HG03039 (cell line): Measurements from ENCODE around the gene OAF.

Experiments
- ATAC-seq: cut with Tn5 transposase; IDR thresholded peaks from one replicate; pipeline ENCODE4 v1.9.1; 2021; ENCODE audit warnings: mild to moderate bottlenecking, moderate library complexity; ENCODE audit not compliant: unreplicated experiment

The OAF gene

DNA sequence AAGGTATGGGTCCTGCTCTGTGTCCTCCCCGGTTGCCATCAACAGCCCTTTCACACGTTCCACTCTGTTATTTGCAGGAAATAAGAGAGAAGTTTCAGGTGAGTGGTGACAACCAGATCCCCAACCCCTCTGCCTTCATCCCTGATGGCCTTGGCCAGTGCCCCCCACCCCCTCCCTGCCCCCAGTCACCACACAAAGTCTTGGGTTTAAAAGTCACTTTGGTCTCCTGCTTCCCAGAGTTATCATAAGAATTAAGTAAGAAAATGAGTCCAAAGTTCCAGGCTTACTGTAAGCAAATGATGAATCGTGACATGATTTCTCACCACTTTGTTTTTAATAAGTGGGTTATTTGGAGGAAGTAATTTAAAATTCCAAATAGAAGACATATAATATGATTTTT is 9.2 kb upstream of the OAF start:
- no peak for ATAC-seq

DNA sequence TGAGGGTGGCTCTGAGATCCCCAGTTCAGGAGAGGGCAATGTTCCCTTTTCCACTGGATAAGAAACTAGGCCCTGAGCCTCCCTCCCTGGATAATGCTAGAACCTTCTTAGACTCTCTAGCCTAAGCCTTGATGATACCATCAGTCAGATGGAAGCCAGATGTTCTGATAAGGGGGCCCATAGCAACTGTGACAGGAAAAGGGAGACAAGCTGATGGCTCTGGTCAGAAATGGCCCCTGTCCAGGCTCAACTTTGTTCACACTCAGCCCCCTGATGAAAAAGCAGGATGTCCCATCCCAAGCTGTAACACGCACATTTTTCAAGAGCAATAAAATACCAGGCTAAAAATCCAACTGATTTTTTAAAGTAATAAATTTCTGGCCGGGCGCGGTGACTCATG is 7.2 kb upstream of the OAF start:
- no peak for ATAC-seq

DNA sequence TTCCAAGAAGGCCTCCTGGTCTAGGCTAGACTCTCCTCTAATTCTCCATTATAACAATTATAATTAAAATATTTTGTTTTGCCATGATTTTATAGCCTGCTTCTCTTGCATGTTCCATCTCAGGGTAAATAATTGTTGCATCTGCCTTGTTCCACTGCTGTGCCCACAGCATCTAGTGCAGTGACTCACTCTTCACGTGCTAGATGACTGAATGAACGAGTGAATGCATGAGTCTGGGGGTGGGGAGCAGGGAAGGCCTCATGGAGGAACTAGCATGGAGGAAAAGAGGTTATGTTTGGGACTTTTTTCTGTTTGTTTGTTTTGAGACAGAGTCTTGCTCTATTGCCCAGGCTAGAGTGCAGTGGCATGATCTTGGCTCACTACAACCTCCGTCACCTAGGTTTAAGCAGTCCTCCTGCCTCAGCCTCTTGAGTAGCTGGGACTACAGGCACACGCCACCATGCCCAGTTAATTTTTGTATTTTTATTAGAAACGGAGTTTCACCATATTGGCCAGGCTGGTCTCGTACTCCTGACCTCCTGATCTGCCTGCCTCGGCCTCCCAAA is 5.2 kb upstream of the OAF start:
- ATAC-seq, result no peak

DNA sequence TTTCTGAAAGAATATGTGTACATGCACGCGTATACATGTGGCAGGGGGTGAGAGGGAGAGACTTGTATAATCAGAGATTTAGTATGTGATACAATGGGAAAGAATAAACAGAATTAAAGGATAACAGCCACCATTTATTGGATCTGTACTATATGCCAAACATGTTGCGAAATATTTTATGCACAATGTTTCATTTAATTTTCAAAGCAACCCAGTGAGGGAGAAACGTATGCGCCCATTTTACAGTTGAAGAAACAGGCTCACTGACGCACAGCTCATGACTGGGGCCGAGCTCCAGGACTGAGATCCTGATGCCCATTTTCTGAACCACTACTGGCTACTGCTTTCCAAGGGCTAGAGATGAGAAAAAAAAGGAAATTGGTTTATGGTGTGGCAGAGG is 3.3 kb upstream of the OAF start:
- ATAC-seq, result no peak

DNA sequence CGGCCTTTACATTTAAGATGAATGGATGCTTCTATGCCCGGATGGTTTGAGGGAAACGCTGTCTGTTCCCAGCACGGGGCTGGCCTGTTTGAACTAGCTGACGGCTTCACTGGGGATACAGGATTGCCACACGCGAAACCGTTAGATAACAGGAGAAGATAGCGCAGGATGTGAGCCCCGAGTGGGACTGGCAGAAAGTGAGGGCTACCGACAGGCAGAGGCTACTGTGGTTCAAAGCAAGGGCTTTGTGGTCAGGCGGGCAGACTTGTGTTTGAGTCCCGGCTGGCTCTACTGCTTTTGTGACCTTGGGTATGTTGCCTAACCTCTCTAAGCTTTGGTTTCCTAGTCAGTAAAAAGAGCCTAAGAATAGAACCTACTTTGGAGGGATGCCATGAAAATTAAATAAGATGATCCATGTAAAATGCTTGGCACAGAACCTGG is 2.8 kb upstream of the OAF start:
- ATAC-seq, result no peak

DNA sequence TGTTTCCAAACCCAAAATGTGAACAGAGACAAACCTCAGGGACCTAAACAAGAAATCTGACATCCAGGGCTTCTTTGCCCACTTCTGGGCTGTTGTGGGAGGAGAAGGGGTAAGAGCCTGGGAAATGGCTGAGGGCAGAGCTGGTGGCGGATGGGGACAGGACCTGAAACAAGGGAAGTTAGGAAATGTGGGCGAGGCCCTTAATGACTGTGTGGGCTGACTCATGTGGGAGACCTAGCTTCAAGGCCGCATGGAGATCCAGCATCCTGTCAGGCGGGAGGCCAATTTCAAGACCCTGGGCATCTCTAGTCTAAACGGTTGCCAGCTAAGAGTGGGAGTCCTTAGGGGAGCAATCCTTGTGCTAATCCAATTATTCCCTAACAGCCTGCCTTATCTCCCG is 2.1 kb upstream of the OAF start:
- no peak for ATAC-seq

DNA sequence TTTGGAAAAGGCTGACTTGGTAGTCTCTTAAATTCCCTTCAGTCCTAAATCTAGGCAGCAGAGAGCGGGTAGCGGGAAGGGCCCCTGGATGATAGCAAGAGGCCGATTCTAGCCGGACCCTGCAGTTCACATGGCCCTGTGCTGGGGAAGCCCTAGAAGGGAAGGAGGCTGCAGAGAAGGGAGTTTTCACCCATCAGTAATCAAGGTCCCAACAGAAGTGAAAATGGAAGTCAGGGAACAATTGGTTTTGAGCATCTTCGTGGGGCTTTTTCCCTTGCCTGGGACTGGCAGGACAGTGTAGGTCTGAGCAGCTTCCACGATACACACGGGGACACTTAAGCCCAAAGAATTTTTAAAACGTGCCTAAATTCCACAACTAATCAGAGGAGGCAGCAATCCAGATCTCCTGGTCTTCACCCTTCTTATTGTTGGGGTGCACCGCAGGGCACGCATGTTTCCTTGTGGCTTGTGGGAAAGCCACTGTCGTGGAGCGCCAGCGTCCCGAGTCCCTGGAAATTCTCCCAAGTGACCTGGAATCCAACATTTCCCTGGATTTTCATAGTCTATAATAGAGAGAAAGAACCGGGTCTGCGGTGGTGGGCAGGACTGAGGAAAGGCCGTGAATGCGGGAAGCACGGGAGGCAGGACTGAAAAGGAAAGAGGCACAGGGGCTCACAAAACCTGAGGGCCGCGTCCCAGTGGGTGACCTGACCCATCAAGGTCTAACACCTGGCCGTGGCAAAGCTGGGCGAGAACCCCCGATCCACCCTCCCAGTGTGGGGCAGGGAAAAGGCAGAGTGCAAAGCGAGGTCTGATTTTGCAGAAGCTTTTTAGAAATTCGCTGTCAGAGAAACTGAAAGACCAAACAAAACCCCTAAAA is 846 bp upstream of the OAF start:
- no peak for ATAC-seq

DNA sequence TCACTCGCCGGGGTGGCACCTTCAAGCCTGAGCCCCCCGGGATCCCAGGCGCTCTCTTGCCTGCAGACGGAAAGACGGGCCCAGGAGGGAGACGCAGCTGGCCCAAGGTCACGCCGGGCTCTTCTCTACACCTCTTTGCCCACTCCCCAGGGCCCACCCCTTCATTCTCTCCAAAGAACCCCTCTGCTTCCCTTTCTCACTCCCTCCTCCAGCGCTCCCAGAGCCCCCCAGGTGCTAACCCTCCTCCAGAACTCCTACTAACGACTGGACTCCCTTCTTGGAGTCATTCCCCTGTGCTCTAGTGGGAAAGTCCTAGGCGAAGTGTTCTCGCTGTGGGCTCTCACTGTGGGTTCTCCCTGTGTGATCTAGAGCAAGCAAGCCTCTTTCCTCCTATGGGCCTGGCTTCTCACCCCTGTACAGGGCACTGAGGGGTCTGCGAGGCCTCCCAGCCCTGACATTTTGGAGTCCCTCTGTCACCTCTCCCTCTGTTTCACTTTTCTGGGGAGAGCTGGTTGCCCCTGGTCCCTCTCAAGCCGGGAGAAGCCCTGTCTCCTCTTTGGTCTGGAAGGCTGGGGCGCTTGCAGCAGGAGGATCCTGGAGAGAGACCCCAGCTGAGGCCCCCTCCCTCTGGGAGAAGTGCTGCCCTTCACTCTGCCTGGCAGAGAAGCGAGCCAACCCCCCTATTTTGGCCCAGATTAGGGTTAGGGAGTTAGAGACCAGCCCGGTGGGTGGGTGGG is 858 bp downstream of the OAF start:
- no peak for ATAC-seq

DNA sequence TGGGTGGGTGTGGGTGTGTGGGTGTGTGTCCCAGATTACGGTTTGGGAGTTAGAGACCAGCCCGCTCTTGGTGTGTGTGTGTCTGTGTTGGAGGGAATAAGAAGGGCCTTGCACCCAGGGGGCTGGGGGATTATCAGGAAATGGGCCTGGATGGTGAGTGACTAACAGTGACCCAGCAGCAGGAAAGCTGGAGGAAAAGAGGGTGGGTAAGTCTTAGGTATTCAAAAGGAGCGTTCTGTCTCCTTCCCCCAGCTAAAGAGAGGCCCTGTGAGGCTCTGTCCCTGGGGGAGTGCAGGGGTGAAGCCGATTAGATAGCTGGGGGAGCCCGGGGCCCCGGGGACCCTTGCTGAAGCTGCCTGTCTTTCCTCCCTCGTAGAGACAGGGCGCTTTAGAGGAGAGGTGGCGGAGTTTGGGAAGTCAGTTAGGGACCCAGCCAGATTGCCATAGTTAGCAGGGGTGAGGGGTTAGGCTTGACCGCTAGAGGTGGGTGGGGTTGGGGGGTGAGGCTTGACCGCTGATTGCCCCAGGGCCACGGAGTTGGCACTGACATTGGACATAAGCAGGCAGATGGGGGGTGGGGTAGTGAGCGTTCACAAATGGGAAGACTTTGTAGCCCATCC is 1.5 kb downstream of the OAF start:
- ATAC-seq, result no peak

DNA sequence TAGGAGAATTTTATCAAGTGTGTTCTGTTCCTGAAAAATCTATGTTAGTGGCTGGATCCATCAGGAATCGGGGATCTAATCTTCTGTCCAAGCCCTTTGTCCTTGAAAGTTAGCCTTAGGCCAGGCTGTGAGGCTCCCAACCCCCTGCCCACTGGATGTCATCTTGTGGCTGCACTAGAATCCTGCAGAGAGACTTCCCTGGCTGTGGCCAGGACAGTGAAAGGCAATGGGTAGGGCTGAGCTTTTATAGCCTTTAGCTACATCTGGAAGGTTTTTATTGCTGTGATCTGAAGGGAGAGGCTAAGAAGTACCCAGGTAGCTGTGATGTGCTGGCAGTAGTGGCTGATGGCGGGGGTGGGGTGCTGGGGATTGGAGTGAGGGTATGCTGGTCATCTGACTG is 2.1 kb downstream of the OAF start:
- ATAC-seq, result no peak

DNA sequence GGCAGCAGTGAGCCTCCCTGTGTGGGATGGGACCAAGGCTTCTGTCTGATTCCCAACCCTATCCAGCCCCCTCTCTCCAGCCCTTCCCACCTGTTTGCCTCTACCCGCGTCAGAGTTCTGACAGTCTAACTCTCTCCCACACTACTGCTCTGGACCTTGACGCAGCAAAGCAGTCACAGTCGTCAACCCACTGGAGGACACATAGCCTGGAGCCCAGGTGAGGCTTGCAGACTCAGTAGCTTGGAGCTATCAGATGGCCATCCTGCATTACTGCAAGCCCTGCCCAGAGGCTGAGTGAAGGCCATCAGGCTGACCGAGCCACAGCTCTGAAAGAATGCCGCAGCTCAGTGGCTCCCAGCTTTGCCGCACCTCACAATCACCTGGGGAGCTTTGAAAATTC is 3.7 kb downstream of the OAF start:
- no peak for ATAC-seq

DNA sequence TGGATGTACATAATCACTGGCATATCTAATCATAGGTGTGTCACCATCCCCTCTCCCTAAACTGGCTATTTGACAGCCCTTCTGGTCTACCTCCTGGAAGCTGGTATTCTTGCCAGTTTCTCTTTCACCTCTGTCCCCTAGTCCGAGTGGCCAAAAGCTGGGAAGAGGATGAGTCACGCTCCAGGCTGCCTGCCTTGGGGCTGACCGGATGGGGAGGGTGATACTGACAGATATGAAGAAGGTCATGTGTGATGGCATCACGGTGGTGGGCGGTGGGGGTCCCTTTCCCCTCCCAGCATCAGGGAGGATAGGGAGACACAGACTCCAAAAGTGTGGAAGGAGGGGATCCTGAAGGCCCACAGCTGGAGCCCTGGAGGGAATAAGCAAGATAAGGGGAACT is 4.8 kb downstream of the OAF start:
- ATAC-seq, result no peak

DNA sequence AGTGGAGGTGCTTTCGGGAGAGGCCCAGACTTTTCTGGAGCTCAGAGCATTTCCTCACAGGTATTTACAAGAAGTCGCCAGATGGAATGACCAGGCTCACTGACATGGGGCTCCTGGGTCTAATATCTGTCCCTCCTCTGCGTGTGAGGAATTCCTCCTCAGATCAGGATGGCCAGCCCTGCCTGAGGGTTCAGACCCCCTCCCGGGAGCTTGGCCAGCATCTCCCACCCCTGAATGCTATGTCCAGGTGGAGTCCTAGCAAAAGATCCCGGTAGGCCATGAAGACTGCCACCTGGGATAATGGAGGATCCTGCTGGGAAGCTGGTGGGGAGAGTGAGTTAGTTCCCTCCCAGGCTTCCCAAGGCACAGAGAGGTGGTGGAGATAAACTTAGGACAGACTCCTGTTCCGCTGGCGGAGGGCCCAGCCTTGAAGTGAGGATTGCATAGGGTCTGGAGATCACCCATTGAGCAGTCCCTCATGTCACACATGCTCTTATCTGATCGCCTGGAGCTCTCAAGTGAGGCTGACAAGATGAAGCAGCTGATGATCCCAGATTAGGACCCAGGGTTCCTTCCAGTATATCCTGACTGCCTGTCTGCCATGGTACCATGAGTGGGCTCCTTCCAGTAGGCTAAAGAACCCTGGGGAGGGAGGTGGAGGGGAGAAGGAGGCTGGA is 5.7 kb downstream of the OAF start:
- no peak for ATAC-seq

DNA sequence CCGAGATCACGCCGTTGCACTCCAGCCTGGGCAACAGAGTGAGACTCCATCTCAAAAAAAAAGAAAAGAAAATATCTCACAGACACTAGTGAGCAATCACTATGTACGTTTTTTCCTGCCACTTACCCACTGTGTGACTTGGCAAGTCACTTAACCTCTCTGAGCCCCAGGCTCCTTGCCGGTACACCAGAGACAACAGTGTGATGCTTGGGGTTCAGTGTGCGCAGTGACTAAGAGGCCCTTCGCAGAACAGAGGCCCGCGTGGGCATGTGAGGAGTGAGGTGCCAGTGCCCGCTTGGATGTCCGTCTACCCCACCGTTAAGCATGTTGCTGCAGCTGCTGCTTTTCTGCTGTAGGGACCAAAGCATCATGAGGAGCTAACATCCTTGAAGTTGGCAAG is 6.7 kb downstream of the OAF start:
- ATAC-seq, result no peak

DNA sequence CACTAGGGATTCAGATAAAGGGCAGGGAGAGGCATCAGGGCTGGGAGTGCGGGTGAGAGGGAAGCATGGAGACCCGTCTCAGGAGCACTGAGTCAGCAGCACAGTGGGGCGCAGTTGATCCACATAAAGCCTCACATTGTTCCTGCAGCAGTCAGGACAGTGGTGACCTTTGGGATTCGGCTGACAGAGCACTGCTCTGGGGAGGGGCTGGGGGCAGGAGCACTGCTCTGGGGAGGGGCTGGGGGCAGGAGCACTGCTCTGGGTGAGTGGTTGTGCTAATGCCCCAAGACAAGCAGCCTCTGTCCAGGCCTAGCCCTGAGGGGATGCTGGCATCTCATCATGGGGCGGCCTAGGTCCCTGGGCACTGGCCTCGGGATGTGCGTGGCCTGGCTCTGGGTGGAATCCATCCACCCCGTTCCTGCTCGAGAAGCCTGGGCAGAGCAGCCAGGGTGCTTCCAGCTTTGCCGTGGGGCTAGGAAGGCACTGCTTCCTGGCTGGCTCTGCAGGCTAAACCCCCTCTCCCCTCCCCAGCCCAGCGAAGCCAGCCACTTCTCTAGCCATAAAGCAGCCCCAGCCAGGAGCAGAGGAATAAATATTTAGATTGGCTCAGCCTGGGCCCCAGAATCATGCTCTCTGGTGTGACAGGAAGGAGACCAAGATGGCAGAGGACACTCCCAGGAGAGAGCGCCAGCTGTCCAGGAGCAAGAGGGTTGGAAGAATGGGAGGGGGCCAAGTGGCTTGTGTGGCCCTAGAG is 7.3 kb downstream of the OAF start:
- no peak for ATAC-seq

DNA sequence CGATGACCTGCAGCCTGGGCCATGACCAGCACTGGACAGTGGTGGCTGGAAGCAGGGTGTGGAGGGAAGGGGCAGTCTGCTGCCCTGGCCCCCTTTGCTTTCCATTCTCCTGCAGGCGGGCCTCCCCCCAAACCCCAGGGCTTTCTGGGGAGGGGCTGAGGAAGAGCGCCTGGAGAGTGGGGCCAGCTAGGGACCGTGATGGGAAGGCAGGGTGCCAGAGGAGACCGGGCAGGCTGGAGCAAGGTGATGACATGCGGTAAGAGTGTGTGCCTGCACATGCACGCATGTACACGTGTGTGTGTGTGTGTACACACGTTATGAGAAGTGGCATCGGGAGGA is 7.8 kb downstream of the OAF start:
- ATAC-seq, result no peak

DNA sequence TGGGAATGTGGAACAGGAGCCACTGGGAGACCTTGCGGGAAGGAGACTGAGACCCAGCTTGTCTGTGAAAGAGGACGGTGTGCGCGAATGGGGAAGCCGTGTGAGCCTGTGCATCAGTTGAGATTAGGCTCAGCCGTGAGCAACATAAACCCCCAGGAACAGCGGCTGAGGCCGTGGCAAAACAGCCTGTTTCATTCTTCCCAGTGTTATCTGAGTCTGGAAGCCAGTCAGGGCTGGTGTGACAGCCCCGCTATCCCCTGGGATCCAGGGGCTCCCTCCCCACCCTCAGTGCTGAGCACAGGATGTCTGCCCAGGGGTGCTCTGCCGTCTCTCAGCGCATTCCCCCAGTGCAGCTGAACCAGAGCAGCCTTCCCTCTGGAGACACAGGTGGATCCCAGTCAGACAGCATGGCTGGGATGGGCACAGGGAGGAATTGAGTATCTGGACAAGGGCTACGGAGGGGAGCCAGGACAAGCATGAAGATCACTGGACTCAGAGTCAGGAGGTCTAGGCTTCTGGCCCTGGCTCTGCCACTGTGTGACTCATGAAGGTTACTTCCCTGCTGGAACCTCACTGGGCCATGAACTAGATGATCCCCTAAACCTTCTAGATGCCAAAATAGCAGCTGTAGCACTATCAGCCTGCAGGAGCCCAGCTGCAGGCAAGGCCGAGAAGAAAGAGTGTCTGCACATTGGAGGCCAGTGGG is 8.6 kb downstream of the OAF start:
- ATAC-seq, result no peak

DNA sequence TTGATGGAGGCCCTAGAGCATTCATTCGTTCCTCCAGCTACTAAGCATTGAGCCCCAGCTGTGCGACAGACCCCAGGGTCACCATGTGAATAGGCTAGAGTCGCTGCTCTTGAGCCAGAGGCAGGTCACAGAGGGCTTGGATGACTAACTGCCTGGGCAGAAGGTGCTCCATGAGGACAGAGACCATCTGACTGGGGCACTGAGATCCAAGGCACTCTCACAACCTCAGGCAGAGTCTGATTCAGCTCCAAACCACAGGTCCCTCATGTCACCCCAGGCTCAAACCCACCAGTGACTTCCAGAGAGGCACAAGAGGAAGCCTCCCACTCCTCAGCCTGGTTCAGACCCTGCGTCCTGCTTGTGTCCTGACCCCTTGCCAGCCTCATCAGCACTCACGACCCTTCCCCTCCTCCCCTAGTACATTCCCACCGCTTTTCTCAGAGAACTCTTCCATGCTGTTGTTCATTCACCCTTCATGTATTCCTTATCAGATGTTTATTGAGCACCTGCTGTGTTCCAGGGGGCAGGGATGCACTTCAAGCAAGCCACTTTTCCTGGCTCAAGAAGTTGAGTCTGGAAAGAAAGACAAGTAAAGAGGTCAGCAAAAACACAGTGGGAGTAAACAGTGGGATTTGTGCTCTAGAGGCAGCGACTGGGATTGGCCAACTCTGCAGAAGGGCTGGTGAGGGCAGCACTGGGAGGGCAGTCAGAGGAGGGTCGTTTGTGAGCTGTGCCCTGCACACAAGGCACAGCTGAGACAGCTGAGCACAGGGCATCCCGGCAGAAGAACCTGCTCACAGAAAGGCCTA is 9.3 kb downstream of the OAF start:
- no peak for ATAC-seq

DNA sequence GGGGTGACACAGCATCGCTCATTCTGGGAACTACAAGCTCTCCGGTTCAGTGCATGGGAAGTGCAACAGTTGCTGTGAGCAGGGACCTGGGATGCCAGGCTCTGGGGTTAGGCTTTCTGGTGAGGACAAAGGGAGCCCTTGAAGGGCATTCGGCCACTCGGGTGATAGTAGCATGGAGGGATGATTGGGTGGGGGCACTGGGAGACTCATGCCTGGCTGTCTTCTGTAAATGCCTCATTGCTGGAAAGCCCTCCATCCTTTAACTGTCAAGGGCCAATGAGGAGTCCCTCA is 9.9 kb downstream of the OAF start:
- ATAC-seq, result no peak
